Left hindlimb (tissue), 1 donor: Measurements from ENCODE around the gene TRPC4.
"Not testable (repeated sequence)": the region's sequence is repeated elsewhere in the genome, so short reads cannot be mapped to it uniquely, and the experiment has no call there.

Experiments
- DNase-seq: peaks from one replicate; pipeline ENCODE4 v3.0.0-alpha.2; 2018

The TRPC4 gene

DNA sequence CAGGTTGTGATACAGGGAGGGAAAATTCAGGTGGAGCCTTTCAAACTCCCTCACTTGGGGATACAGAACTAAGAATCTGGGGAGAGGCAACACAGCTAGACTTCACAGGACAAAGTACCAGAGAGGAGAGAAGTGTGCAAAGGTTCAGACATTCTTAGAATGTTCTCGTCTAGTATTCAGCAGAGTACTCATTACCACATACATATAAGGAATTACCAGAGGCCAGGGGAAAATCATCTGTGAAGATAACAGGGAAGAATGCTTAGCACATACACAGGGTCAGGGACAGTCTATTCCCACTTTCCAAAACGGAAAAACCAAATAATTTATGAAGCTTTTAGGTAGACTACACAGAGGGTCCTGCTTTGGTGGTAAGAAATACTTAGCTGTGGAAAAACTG lies 58.1 kb downstream of the TRPC4 start:
- DNase-seq = no peak

DNA sequence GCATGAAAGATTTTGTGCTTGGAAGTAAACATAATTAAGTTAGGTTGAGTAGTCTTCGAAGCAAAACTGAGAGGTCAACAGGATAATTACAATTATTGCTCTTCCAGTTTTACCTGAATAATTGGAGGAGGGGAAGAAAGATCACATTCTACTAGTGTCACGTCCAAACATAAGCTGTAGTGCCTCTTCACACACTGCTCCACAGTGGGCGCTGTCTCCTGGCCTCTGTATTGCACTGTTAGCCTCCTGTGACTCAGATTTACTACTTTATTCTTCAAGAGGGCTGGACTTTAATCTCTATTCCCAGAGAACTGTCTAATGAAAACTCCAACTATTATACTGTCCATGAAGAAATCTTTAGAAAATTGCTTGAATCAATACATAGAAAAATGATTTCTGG lies 62.9 kb downstream of the TRPC4 start:
- DNase-seq = no peak

- no peak for DNase-seq
These were observed 71.9 kb downstream of the TRPC4 start for GRCh38 chr13:37797631-37798030.

DNA sequence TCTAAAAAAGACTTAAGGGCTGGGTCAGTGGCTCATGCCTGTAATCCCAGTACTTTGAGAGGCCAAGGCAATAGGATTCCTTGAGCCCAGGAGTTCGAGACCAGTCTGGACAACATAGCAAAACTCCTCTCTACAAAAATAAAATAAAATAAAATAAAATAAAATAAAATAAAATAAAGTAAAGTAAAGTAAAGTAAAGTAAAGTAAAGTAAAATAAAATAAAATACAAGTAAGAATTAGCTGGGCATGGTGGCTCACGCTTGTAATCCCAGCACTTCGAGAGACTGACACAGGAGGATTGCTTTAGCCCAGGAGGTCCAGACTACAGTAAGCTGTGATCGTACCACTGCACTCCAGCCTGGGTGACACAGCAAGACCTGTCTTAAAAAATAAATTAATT lies 72.8 kb downstream of the TRPC4 start:
- not testable (repeated sequence) for DNase-seq

DNA sequence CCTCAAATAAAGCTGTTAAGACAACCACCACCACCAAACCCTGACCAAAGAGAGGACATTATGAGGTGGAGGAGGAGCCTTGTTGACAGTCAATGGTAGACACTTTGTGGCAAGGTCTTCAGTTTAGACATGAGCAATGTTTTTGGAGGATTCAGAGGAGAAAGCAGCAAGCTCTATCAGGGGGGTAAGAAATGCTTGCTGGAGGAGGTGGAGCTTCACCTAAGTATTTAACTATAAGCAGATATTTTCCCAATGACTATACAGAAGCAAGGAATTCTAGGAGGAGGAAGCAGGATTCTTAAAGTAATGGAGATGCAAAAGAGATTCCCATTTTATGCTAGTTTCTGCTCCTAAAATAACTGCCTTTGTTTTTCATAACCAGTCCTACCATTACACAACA lies 74.2 kb downstream of the TRPC4 start:
- no peak for DNase-seq

GRCh38 chr13:37791699-37792098 lies 77.9 kb downstream of the TRPC4 start:
- DNase-seq = no peak

GRCh38 chr13:37788346-37788745 lies 81.2 kb downstream of the TRPC4 start:
- DNase-seq = no peak

GRCh38 chr13:37777676-37778075 lies 91.9 kb downstream of the TRPC4 start:
- no peak for DNase-seq

DNA sequence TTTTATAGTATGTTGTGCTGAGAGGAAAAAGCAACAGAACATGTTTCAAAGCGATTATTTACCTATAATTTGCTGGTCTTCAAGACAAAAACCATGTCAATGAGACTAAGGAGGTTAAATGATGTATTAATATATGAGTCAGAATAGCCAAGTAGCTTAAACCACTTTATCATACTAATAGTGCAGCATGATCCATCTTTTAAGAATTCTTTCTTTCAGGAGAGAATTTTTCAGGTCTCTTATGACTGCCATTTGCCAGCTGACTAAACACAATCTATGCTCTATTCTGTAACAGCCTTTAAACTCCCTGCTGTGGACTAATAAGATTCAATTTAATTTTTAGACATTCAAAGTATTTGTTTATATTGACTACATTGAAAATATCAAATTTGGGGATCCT lies 93.7 kb downstream of the TRPC4 start:
- no peak for DNase-seq

- no peak for DNase-seq
These were observed 96.9 kb downstream of the TRPC4 start for GRCh38 chr13:37772644-37773043.

DNA sequence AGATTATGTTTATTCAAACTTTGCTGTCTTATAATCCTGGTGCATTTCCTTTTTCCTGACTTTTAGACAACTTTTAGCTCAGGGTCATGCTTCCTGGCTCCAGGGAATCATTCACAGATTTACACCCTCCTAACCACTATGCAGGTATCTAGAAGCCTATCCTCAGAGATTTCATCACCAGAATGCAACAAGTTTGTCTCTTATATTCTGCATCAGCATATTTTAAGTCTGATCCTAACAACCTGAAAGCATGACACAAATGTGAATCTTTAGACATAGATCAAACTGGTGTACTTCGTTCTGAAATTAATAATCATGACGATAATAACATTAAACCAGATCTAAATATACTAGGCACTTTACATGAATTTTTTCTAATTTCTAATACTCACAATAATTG lies 100.0 kb downstream of the TRPC4 start:
- no peak for DNase-seq

DNA sequence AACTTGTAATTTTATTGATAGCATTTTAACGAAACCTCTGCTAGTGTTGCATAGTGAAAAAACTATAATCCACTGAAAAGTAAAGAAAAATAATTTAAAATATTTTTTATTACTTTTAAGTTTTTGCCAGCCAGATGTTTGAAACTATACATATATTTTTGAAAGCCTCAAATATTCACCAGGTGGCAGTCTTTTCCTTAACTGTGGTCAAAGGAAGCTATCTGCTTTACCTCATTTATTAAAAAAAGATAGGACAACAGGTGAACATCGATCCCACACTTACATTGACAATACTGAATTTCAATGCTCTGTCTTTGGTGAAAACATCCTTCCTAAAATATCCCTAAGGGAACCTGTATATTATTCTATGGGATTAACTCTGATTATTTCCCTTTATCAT lies 100.5 kb downstream of the TRPC4 start:
- DNase-seq = no peak

GRCh38 chr13:37766502-37766901 lies 103.1 kb downstream of the TRPC4 start:
- no peak for DNase-seq

DNA sequence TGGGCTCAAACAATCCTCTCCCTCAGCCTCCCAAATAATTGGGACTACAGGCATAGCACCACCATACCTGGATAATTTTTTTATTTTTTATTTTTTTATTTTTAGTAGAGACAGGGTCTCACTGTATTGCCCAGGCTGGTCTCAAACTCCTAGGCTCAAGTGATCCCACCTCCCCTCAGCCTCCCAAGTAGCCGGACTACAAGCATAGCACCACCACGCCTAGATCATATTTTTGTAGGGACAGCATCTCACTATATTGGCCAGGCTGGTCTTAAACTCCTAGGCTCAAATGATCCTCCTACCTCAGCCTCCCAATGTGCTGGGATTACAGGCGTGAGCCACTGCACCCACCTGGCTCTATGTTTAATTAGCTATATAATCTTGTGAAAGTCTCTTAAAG lies 114.2 kb downstream of the TRPC4 start:
- no peak for DNase-seq

GRCh38 chr13:37753776-37754175 lies 115.8 kb downstream of the TRPC4 start:
- DNase-seq = no peak

GRCh38 chr13:37752146-37752545 lies 117.4 kb downstream of the TRPC4 start:
- DNase-seq = no peak

GRCh38 chr13:37751025-37751424 lies 118.5 kb downstream of the TRPC4 start:
- no peak for DNase-seq

GRCh38 chr13:37748913-37749312 lies 120.7 kb downstream of the TRPC4 start:
- no peak for DNase-seq

- DNase-seq = no peak
These were observed 122.4 kb downstream of the TRPC4 start for GRCh38 chr13:37747071-37747612.

GRCh38 chr13:37741536-37741935 lies 128.0 kb downstream of the TRPC4 start:
- DNase-seq = no peak

GRCh38 chr13:37736045-37736444 lies 133.5 kb downstream of the TRPC4 start:
- DNase-seq = no peak

DNA sequence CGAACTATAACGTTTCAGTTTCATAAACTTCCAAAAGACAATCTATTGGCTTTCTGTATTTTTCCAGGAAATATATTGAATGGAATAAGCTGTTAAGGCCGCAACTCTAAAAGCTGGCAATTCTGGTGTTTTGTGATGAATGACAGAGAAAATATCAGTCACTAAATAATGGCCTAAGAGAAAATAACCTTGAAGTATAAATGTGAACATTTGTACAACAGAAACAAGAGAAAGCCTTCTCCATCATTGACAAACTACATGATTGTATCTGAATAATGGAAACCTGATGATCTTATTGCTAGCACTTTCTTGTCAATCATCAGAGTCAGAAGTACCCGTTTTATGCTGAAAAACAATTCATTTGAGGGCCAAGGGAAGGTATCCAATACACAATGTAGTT lies 134.3 kb downstream of the TRPC4 start:
- no peak for DNase-seq

DNA sequence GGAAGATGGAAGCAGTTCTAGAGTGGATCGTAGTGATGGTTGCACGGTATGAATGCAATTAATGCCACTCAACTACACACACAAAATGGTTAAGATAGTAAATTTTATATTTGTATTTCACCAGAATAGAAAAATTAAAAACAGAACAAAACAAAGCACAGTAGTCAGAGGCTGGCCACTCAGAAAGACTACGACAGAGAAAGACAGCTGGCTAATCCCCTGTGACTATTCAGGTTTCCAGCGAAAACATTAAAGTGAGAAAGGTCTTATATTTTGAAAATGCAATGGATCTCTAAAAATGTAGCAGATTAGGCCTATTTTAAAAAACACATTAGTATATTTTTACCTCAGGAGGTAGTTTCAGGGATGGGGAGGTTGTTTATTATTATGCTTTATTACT lies 139.7 kb downstream of the TRPC4 start:
- DNase-seq = no peak

DNA sequence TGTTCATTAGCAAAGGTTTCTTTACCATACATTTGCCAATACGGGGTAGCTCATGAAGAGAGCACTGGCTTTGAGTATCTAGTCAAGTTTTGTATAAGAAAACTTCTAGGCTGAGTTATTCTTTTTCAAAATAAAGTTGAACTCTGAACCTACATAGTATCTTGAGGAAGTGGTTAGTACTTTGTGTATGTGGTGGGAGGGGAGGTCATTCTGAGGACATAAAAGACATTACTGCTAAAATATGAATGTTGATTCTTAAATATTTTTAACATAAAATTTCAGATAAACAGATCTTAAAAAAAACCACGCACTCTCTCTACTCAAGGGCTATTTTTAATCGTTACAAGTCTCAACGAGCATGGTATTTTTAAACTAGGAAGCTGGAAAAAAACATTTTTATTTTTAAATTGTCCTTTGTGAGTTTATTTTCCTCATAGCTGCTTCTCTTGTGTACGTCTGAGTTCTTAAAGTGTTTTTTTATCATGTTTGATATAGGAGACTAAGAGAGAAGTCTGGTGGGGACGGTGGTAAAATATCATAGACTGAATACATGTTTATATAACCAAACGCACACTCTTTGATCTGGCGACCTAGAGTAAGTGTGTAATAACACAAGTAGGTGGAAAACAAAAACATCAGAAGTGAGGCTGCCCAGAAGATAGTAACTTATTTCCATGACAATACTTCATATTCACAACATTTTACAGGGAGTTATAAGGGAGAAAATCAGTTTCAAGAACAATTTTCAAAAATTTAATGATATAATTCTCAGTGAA lies 153.0 kb downstream of the TRPC4 start:
- no peak for DNase-seq

DNA sequence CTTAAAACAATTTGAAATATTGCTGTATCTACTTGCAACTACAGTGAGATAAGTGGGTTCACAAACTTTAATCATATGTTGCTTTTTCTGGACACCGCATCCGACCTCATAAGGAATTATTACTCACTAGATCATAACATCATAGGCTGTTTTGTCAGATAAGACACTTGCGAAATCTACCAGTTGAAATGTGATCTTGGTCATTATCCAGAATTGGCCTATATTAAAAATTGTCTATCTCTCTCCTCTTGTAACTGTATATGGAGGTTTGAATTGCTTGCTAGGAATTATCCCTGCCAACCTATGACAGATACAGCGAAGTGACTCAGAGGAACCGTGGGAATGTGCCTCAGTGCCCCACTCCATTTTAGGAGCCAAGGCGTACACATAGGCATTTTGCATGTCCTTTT lies 154.0 kb downstream of the TRPC4 start:
- DNase-seq = no peak
